HepG2 (cell line): ENCODE data around the gene AIFM1. TPM values are rescaled to one million over a fixed set of nuclear protein-coding genes. Genes with fewer than 3 reads are reported as not detected.
A peak's percentile ranks its signal among the peaks of the same experiment; 100 is the strongest.

ENCODE experiments used
- CENPBD1 ChIP-seq: sonication (generic); formaldehyde crosslinking; IDR thresholded peaks from 2 replicates; pipeline ENCODE4 v1.8.0; 2022; ENCODE audit warnings: missing genetic modification reagents, low read depth, mild to moderate bottlenecking, borderline replicate concordance
- DZIP1 ChIP-seq: sonication (generic); formaldehyde crosslinking; IDR thresholded peaks from 2 replicates; pipeline ENCODE4 v1.5.0; 2020; ENCODE audit warnings: mild to moderate bottlenecking, missing genetic modification reagents
- FIP1L1 ChIP-seq: fragments of 200-400 bp; formaldehyde crosslinking; IDR thresholded peaks from 2 replicates; pipeline ENCODE4 v1.6.1; 2018; ENCODE audit warnings: low read depth, mild to moderate bottlenecking, low read length, moderate library complexity, borderline replicate concordance; ENCODE audit not compliant: insufficient read depth
- HINFP ChIP-seq: sonication (generic); formaldehyde crosslinking; IDR thresholded peaks from 2 replicates; pipeline ENCODE4 v1.4.0; 2020; ENCODE audit warnings: low read depth, mild to moderate bottlenecking, missing genetic modification reagents
- IKZF4 ChIP-seq: sonication (generic); formaldehyde crosslinking; IDR thresholded peaks from 2 replicates; pipeline ENCODE4 v1.5.1; 2020; ENCODE audit warnings: borderline replicate concordance, mild to moderate bottlenecking, low read depth, missing genetic modification reagents; ENCODE audit errors: not compliant biosample characterization
- ISL2 ChIP-seq: sonication (generic); formaldehyde crosslinking; IDR thresholded peaks from 2 replicates; pipeline ENCODE4 v1.5.0; 2020; ENCODE audit warnings: missing genetic modification reagents
- MXD3 ChIP-seq: IDR thresholded peaks from 2 replicates; pipeline ENCODE4 v1.6.1; 2016; ENCODE audit warnings: mild to moderate bottlenecking, missing biosample characterization, missing genetic modification reagents
- NFATC3 ChIP-seq: sonication (generic); formaldehyde crosslinking; IDR thresholded peaks from 2 replicates; pipeline ENCODE4 v1.5.1; 2020; ENCODE audit warnings: mild to moderate bottlenecking, missing genetic modification reagents
- PAXIP1 ChIP-seq: sonication (generic); formaldehyde crosslinking; conservative IDR thresholded peaks from 2 replicates; pipeline ENCODE4 v1.4.0; 2020; ENCODE audit warnings: mild to moderate bottlenecking, missing genetic modification reagents, moderate library complexity
- PBX3 ChIP-seq: sonication (generic); formaldehyde crosslinking; IDR thresholded peaks from 2 replicates; pipeline ENCODE4 v1.8.1; 2023; ENCODE audit warnings: missing genetic modification reagents, inconsistent platforms, borderline replicate concordance
- POLR2A ChIP-seq, 2 experiments: IDR thresholded peaks; 2 replicates each; pipeline ENCODE4 v1.6.1; 2011; ENCODE audit warnings: low read depth in 2 of 2, low read length in 2 of 2, mild to moderate bottlenecking in 1 of 2, moderate library complexity in 1 of 2; ENCODE audit not compliant: insufficient read depth in 1 of 2
- RBAK ChIP-seq: sonication (generic); formaldehyde crosslinking; IDR thresholded peaks from 2 replicates; pipeline ENCODE4 v1.5.1; 2020; ENCODE audit warnings: mild to moderate bottlenecking, missing genetic modification reagents
- ZBTB3 ChIP-seq: sonication (generic); formaldehyde crosslinking; IDR thresholded peaks from 2 replicates; pipeline ENCODE4 v1.4.0; 2020; ENCODE audit warnings: low read depth, mild to moderate bottlenecking, moderate library complexity, missing genetic modification reagents, borderline replicate concordance
- ZMYM4 ChIP-seq: sonication (generic); formaldehyde crosslinking; IDR thresholded peaks from 2 replicates; pipeline ENCODE4 v1.8.1; 2023; ENCODE audit warnings: mild to moderate bottlenecking, missing genetic modification reagents
- ZNF253 ChIP-seq: sonication (generic); formaldehyde crosslinking; IDR thresholded peaks from 2 replicates; pipeline ENCODE4 v1.8.0; 2022; ENCODE audit warnings: mild to moderate bottlenecking, missing genetic modification reagents, borderline replicate concordance
- ZNF563 ChIP-seq: sonication (generic); formaldehyde crosslinking; IDR thresholded peaks from 2 replicates; pipeline ENCODE4 v1.8.0; 2022; ENCODE audit warnings: mild to moderate bottlenecking, moderate library complexity, missing genetic modification reagents
- ZNF703 ChIP-seq: sonication (generic); formaldehyde crosslinking; IDR thresholded peaks from 2 replicates; pipeline ENCODE4 v1.5.1; 2020; ENCODE audit warnings: missing genetic modification reagents, mild to moderate bottlenecking, moderate library complexity, borderline replicate concordance
- ZNF879 ChIP-seq: sonication (generic); formaldehyde crosslinking; IDR thresholded peaks from 2 replicates; pipeline ENCODE4 v1.8.1; 2023; ENCODE audit warnings: missing genetic modification reagents
- polyA plus RNA-seq, 8 experiments: library from polyadenylated mRNA; depleted of rRNA in 3 of 8; stranded (reverse) in 7 of 8; unstranded in 1 of 8; fragments of >200 nt; fragmentation: Illumina TruSeq in 4 of 8; extraction: Trizol in 4 of 8; gene quantifications; 2 replicates each; pipeline versions ENCODE4 v1.2.1 to v1.2.3, GENCODE V29; 2011 to 2016; ENCODE audit warnings: low read depth in 4 of 8, missing spikeins in 1 of 8, mixed read lengths in 1 of 8; ENCODE audit not compliant: insufficient read depth in 1 of 8
- total RNA-seq, 5 experiments: library from RNA; depleted of rRNA; stranded (reverse); fragments of >200 nt; fragmentation: Illumina TruSeq; extraction: Trizol; gene quantifications; 2 replicates each; pipeline ENCODE4 v1.2.3, GENCODE V29; 2016; ENCODE audit warnings: low read depth in 1 of 5

Gene AIFM1
- total and polyA plus RNA-seq, 2 of the 13 experiments (the other 11 are each of a cell fraction or from before 2014, with no cell fraction given): 42.8 to 46.9 TPM

- TF ChIP-seq FIP1L1: no peak
- TF ChIP-seq IKZF4 (CRISPR knock-in tag): no peak
- TF ChIP-seq ZMYM4 (CRISPR knock-in tag): peak; percentile 27; the same call in 1 of the 2 replicates
- no peak for TF ChIP-seq HINFP (CRISPR knock-in tag)
- no peak for TF ChIP-seq ZNF563 (CRISPR knock-in tag)
- no peak for TF ChIP-seq CENPBD1 (CRISPR knock-in tag)
- TF ChIP-seq RBAK (CRISPR knock-in tag): no peak
- no peak for TF ChIP-seq ZNF703 (CRISPR knock-in tag)
- no peak for TF ChIP-seq ZNF879 (CRISPR knock-in tag)
- no peak for TF ChIP-seq NFATC3 (CRISPR knock-in tag)
- peak; percentile 29; the same call in 1 of the 2 replicates for TF ChIP-seq PAXIP1 (CRISPR knock-in tag)
- TF ChIP-seq ZBTB3 (CRISPR knock-in tag): no peak
- TF ChIP-seq ISL2: no peak
- TF ChIP-seq POLR2A (IDR thresholded peaks at IDR 0.05; ENCODE audit: insufficient read depth in 1 of 2, low read depth in 2 of 2, low read length in 2 of 2): peak; percentile 36 to 70; a peak in 3 of 4 replicates
- TF ChIP-seq DZIP1 (CRISPR knock-in tag): no peak
- TF ChIP-seq MXD3 (CRISPR knock-in tag): no peak
- TF ChIP-seq ZNF253: no peak
- TF ChIP-seq PBX3 (CRISPR knock-in tag): no peak
Observed at GRCh38 chrX:130091980-130092522, 73.6 kb downstream of the AIFM1 start (continued).
